Activated T-cell treated with anti-CD3 and anti-CD28 coated beads for 48 hours (primary cell): Measurements from ENCODE around the gene CBX2.
"Not testable (repeated sequence)": the region's sequence is repeated elsewhere in the genome, so short reads cannot be mapped to it uniquely, and the experiment has no call there.

ENCODE experiments used
- DNase-seq: peaks from one replicate; pipeline ENCODE4 v3.0.0-alpha.2; 2020; ENCODE audit warnings: low read depth

The CBX2 gene

GRCh38 chr17:79769570-79770506 is 8.1 kb upstream of the CBX2 start:
- no peak for DNase-seq

GRCh38 chr17:79771276-79771675 is 6.7 kb upstream of the CBX2 start:
- DNase-seq, result no peak

- not testable (repeated sequence) for DNase-seq
These were observed 5.2 kb upstream of the CBX2 start for GRCh38 chr17:79772726-79773125.

GRCh38 chr17:79774561-79774975 is 3.4 kb upstream of the CBX2 start:
- no peak for DNase-seq

GRCh38 chr17:79775632-79776031 is 2.3 kb upstream of the CBX2 start:
- DNase-seq, result no peak

- no peak for DNase-seq
These were observed 1.4 kb upstream of the CBX2 start for GRCh38 chr17:79776376-79777119.

- peak; percentile 24 for DNase-seq
These were observed 641 bp upstream of the CBX2 start for GRCh38 chr17:79777120-79777893.

GRCh38 chr17:79778504-79779083 is 646 bp downstream of the CBX2 start:
- no peak for DNase-seq

GRCh38 chr17:79779084-79779529 is 1.2 kb downstream of the CBX2 start:
- no peak for DNase-seq

GRCh38 chr17:79779661-79780365 is 1.9 kb downstream of the CBX2 start:
- DNase-seq, result no peak

GRCh38 chr17:79781012-79781650 is 3.2 kb downstream of the CBX2 start:
- DNase-seq, result no peak

- no peak for DNase-seq
These were observed 4.0 kb downstream of the CBX2 start for GRCh38 chr17:79781736-79782575.

GRCh38 chr17:79783891-79784290 is 5.9 kb downstream of the CBX2 start:
- DNase-seq, result no peak

GRCh38 chr17:79784353-79785016 is 6.5 kb downstream of the CBX2 start:
- DNase-seq, result no peak

GRCh38 chr17:79785017-79785899 is 7.3 kb downstream of the CBX2 start:
- DNase-seq, result no peak

- DNase-seq, result no peak
These were observed 8.2 kb downstream of the CBX2 start for GRCh38 chr17:79785900-79786810.
